Right atrium auricular region (tissue), 2 donors: Measurements from ENCODE around the gene ERN1. TPM values are rescaled to one million over a fixed set of nuclear protein-coding genes. Genes with fewer than 3 reads are reported as not detected.

Experiments
- DNase-seq: peaks from one replicate; pipeline ENCODE4 v3.0.0-alpha.2; 2019; ENCODE audit warnings: low spot score
- H3K27ac ChIP-seq, 2 donors: fragments of 200-600 bp; sonication (generic); 1 replicate in 1 of 2; 2 replicates in 1 of 2; pipeline ENCODE4 v1.5.1; 2016 to 2019
- H3K27me3 ChIP-seq, 2 donors: fragments of 200-600 bp; sonication (generic); one replicate each; pipeline versions ENCODE4 v1.5.1 to v1.6.0; 2017 to 2019
- H3K36me3 ChIP-seq: fragments of 200-600 bp; sonication (generic); one replicate; pipeline ENCODE4 v1.5.1; 2016
- H3K4me1 ChIP-seq, 2 donors: fragments of 200-600 bp; sonication (generic); one replicate each; pipeline versions ENCODE4 v1.5.1 to v1.6.0; 2017 to 2019
- H3K4me3 ChIP-seq, 2 donors: fragments of 200-600 bp; sonication (generic); 1 replicate in 1 of 2; 2 replicates in 1 of 2; pipeline ENCODE4 v1.5.1; 2017 to 2019; ENCODE audit warnings: mild to moderate bottlenecking in 1 of 2, moderate library complexity in 1 of 2
- H3K9me3 ChIP-seq, 2 donors: fragments of 200-600 bp; sonication (generic); one replicate each; pipeline ENCODE4 v1.5.1; 2019
- total RNA-seq, 2 donors: library from RNA; depleted of rRNA; stranded (reverse); fragments of >200 nt; gene quantifications; one replicate each; pipeline ENCODE4 v1.1.0, GENCODE V29; 2016
- TF ChIP-seq, protein P1 (sequence below), 2 donors: fragments of 200-600 bp; sonication (generic); IDR thresholded peaks; one replicate each; pipeline ENCODE4 v1.5.1; 2019; ENCODE audit warnings: antibody characterized with exemption in 2 of 2

ERN1 gene
- total RNA-seq, 2 donors from 2014 or later, result 7.0 to 11.9 TPM

DNA sequence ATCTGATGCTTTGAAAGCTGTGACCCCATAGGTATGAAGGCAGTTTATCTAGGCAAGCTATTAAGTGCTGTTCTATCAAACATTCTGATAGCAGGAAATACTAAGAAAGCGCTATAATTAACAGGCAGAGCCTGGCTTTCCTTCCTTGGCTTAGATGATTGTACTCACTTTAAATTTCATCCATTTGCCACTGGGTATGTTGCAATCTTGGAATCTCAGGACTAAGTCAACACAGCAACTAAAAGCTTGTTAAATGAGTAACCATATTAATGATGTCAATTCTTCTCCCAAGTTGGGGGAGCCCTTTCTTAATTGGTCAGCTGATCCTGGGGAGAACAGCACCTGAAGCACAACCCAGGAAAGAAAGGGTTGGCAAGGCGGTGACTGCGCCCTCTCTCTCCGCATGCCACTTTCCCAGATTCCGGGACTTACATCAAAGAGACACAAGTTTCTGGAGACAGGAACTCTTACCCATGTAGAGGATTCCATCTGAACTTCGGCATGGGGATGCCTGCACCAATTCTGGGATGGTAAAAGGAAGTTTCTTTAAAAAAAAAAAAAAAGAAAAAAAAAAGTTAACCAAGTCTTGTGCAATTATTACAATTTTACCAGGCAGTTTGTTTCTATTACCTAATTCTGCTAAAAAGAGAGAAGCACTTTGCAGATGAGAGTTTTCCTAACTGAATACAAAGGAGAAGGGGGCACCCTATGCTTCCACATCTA lies 55.1 kb downstream of the ERN1 start:
- Histone ChIP-seq H3K27ac (no peak overlapping the region), H3K4me3 (no peak overlapping the region), H3K27me3 (no peaks in the 10 kb centered on the region), H3K36me3 (peaks cover 33% of the 10 kb centered on the region), H3K9me3 (peaks cover 0 to 9% of the 10 kb centered on the region in 2 donors), H3K4me1 (no peaks in the 10 kb centered on the region)
- DNase-seq, result no peak
- TF ChIP-seq, protein P1, sequence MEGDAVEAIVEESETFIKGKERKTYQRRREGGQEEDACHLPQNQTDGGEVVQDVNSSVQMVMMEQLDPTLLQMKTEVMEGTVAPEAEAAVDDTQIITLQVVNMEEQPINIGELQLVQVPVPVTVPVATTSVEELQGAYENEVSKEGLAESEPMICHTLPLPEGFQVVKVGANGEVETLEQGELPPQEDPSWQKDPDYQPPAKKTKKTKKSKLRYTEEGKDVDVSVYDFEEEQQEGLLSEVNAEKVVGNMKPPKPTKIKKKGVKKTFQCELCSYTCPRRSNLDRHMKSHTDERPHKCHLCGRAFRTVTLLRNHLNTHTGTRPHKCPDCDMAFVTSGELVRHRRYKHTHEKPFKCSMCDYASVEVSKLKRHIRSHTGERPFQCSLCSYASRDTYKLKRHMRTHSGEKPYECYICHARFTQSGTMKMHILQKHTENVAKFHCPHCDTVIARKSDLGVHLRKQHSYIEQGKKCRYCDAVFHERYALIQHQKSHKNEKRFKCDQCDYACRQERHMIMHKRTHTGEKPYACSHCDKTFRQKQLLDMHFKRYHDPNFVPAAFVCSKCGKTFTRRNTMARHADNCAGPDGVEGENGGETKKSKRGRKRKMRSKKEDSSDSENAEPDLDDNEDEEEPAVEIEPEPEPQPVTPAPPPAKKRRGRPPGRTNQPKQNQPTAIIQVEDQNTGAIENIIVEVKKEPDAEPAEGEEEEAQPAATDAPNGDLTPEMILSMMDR (IDR thresholded peaks at IDR 0.05), result no peak

- Histone ChIP-seq H3K4me1 (no peaks in the 10 kb centered on the region), H3K9me3 (peaks cover 7 to 17% of the 10 kb centered on the region in 2 donors), H3K4me3 (no peak overlapping the region), H3K36me3 (peaks cover 41% of the 10 kb centered on the region), H3K27me3 (no peaks in the 10 kb centered on the region), H3K27ac (no peak overlapping the region)
- TF ChIP-seq, protein P1 (IDR thresholded peaks at IDR 0.05), result no peak
- DNase-seq, result no peak
These were observed 55.9 kb downstream of the ERN1 start for GRCh38 chr17:64073771-64074703.

DNA sequence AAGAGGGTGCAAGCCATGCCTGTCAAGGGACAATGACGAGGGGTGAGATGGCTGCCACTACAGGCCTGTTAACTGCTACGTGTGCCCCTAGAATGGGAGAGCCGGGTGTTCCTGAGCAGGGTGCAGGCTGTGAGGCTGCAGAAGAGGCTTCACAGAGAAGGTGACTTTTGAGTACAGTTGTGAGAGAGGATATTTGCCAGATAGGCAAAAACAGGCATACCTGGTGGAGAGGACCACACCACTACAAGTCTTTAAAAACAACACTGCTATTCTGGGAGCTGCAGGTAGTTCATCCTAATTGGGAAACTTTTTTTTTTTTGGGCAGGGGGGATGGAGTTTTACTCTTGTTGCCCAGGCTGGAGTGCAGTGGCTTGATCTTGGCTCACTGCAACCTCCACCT lies 58.8 kb downstream of the ERN1 start:
- peaks cover 9 to 24% of the 10 kb centered on the region in 2 donors for H3K9me3 ChIP-seq
- no peak overlapping the region for H3K27ac ChIP-seq
- no peaks in the 10 kb centered on the region for H3K4me1 ChIP-seq
- H3K27me3 ChIP-seq, result no peaks in the 10 kb centered on the region
- H3K4me3 ChIP-seq, result no peak overlapping the region
- no peak for DNase-seq
- H3K36me3 ChIP-seq, result peaks cover 58% of the 10 kb centered on the region
- TF ChIP-seq, protein P1 (IDR thresholded peaks at IDR 0.05), result no peak

- H3K9me3 ChIP-seq, result peaks cover 9 to 24% of the 10 kb centered on the region in 2 donors
- H3K4me1 ChIP-seq, result no peaks in the 10 kb centered on the region
- H3K36me3 ChIP-seq, result peaks cover 58% of the 10 kb centered on the region
- H3K4me3 ChIP-seq, result no peak overlapping the region
- no peak for DNase-seq
- H3K27me3 ChIP-seq, result no peaks in the 10 kb centered on the region
- TF ChIP-seq, protein P1 (IDR thresholded peaks at IDR 0.05), result no peak
- H3K27ac ChIP-seq, result no peak overlapping the region
These were observed 59.7 kb downstream of the ERN1 start for GRCh38 chr17:64070213-64070612.

GRCh38 chr17:64069143-64069542 lies 60.8 kb downstream of the ERN1 start:
- no peaks in the 10 kb centered on the region for H3K27me3 ChIP-seq
- H3K4me1 ChIP-seq, result no peaks in the 10 kb centered on the region
- DNase-seq, result no peak
- no peak overlapping the region for H3K4me3 ChIP-seq
- TF ChIP-seq, protein P1 (IDR thresholded peaks at IDR 0.05), result no peak
- peaks cover 9 to 24% of the 10 kb centered on the region in 2 donors for H3K9me3 ChIP-seq
- peaks cover 55% of the 10 kb centered on the region for H3K36me3 ChIP-seq
- H3K27ac ChIP-seq, result no peak overlapping the region
